Measurements from ENCODE around the gene SHD. TPM values are rescaled to one million over a fixed set of nuclear protein-coding genes. Genes with fewer than 3 reads are reported as not detected.

Gene SHD
- total RNA-seq, 1 experiment from 2014 or later, result not detected

DNA sequence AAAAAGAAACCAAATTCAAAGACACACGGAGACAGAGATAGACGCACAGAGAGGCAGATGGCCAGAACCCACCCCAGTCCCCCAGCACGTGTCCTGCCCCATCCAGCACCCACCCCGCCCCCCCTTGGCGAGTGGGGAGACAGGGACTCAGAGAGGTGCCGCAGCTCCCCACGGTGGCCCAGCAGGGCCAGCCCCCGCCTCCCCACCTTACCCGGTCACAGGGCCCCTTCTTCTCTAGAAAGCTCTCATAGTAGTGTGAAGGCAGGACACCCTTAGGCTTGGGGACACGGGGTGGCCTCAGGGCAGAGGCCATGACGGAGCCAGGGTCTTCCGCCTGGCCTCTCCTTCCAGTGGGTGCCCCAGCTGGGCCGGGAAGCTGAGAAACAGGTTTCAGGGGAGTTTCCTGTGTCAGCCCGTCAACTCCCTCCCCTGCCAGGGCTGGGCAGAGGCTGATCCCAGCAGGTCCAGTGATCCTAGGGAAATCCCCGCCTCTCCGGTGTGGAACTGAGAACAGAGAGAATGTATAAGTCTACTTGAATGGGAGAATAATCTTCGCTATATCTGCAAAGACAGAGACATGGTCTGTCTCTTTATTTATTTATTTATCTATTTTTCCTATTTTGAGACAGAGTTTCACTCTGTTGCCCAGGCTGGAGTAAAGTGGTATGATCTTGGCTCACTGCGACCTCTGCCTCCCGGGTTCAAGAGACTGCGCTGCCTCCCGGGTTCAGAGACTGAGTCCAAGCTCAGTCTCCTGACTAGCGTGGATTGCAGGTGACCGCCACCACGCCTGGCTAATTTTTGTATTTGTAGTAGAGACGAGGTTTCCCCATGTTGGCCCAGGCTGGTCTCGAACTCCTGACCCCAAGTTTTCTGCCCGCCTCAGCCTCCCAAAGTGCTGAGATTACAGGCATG, 59.6 kb downstream of the SHD start, which contains the start of gene STAP2:
Gene STAP2, minus strand, starts transcription at position 387 of the 915 bp plus-strand sequence. Its CDS starts 74 bp downstream, at position 313.
- peak within 1 kb of the TSS; percentile 37 for H3K27ac ChIP-seq (ENCODE audit: low read depth, low read length, poor library complexity, severe bottlenecking)
- no TSS peak for BruUV-seq (replicated peaks)
- H3K4me3 ChIP-seq (ENCODE audit: low read depth, low read length, poor library complexity, severe bottlenecking), result no peak within 1 kb of the TSS
- TF ChIP-seq, protein P1, sequence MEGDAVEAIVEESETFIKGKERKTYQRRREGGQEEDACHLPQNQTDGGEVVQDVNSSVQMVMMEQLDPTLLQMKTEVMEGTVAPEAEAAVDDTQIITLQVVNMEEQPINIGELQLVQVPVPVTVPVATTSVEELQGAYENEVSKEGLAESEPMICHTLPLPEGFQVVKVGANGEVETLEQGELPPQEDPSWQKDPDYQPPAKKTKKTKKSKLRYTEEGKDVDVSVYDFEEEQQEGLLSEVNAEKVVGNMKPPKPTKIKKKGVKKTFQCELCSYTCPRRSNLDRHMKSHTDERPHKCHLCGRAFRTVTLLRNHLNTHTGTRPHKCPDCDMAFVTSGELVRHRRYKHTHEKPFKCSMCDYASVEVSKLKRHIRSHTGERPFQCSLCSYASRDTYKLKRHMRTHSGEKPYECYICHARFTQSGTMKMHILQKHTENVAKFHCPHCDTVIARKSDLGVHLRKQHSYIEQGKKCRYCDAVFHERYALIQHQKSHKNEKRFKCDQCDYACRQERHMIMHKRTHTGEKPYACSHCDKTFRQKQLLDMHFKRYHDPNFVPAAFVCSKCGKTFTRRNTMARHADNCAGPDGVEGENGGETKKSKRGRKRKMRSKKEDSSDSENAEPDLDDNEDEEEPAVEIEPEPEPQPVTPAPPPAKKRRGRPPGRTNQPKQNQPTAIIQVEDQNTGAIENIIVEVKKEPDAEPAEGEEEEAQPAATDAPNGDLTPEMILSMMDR (conservative IDR thresholded peaks at IDR 0.05; ENCODE audit: low read depth, low read length), result no peak
- no peak for TF ChIP-seq EZH2 (IDR thresholded peaks at IDR 0.05; ENCODE audit: borderline replicate concordance, low read depth, low read length, poor library complexity, severe bottlenecking)
- no peak for DNase-seq (ENCODE audit: low spot score)
- H3K4me1 ChIP-seq (ENCODE audit: insufficient read depth, low read length, poor library complexity, severe bottlenecking), result peaks cover 8% of the 10 kb centered on the region
- no peaks in the 10 kb centered on the region for H3K9me3 ChIP-seq (ENCODE audit: low read depth, low read length, poor library complexity, severe bottlenecking)
- ChIA-PET CTCF (no interaction called here), POLR2A (ENCODE audit: low non-redundant PET) (no interaction called here)
- no peaks in the 10 kb centered on the region for H3K36me3 ChIP-seq (ENCODE audit: insufficient read depth, low read length, poor library complexity, severe bottlenecking)
- H3K27me3 ChIP-seq (replicated peaks; ENCODE audit: insufficient read depth, low read depth, low read length, poor library complexity), result no peaks in the 10 kb centered on the region
- intact Hi-C loops (cut with micrococcal nuclease; ENCODE audit: unreplicated experiment), result no loop called here

Other genes starting within 250 kb of the SHD start
- gene ZBTB7A, start 212.4 kb upstream of the SHD start, total RNA-seq (2021), result 25.1 and 25.9 TPM in 2 replicates
- gene MAP2K2, start 155.1 kb upstream of the SHD start, total RNA-seq (2021), result 185 and 198 TPM in 2 replicates
- gene CREB3L3, start 125.6 kb upstream of the SHD start, total RNA-seq (2021), result not detected in 2 replicates
- gene SIRT6, start 96.7 kb upstream of the SHD start, total RNA-seq (2021), result 36.3 and 39.3 TPM in 2 replicates
- 10.9 and 12.2 TPM in 2 replicates for gene ANKRD24, start 96.6 kb upstream of the SHD start, total RNA-seq (2021)
- gene EBI3, start 49.7 kb upstream of the SHD start, total RNA-seq (2021), result 1.5 and 2.0 TPM in 2 replicates
- 33.3 and 34.7 TPM in 2 replicates for gene YJU2, start 32.2 kb upstream of the SHD start, total RNA-seq (2021)
- gene TMIGD2, start 23.1 kb downstream of the SHD start, total RNA-seq (2021), result not detected in 2 replicates
- 10.4 and 14.4 TPM in 2 replicates for gene FSD1, start 25.3 kb downstream of the SHD start, total RNA-seq (2021)
- gene STAP2, start 59.6 kb downstream of the SHD start, total RNA-seq (2021), result 2.0 and 3.0 TPM in 2 replicates
- gene MPND, start 64.3 kb downstream of the SHD start, total RNA-seq (2021), result 22.6 and 26.3 TPM in 2 replicates
- gene SH3GL1, start 121.3 kb downstream of the SHD start, total RNA-seq (2021), result 100 and 108 TPM in 2 replicates
- 115 and 119 TPM in 2 replicates for gene CHAF1A, start 123.4 kb downstream of the SHD start, total RNA-seq (2021)
- 49.1 and 56.1 TPM in 2 replicates for gene UBXN6, start 178.5 kb downstream of the SHD start, total RNA-seq (2021)
- 89.6 and 94.8 TPM in 2 replicates for gene HDGFL2, start 193.0 kb downstream of the SHD start, total RNA-seq (2021)
- 1.0 and 1.3 TPM in 2 replicates for gene PLIN4, start 239.2 kb downstream of the SHD start, total RNA-seq (2021)